HG03354 (cell line): ENCODE results near the gene PRR33.
A peak's percentile ranks its signal among the peaks of the same experiment; 100 is the strongest.

Experiments used
- ATAC-seq: cut with Tn5 transposase; IDR thresholded peaks from one replicate; pipeline ENCODE4 v1.9.1; 2021; ENCODE audit warnings: mild to moderate bottlenecking; ENCODE audit not compliant: unreplicated experiment, poor library complexity, severe bottlenecking

PRR33 gene

DNA sequence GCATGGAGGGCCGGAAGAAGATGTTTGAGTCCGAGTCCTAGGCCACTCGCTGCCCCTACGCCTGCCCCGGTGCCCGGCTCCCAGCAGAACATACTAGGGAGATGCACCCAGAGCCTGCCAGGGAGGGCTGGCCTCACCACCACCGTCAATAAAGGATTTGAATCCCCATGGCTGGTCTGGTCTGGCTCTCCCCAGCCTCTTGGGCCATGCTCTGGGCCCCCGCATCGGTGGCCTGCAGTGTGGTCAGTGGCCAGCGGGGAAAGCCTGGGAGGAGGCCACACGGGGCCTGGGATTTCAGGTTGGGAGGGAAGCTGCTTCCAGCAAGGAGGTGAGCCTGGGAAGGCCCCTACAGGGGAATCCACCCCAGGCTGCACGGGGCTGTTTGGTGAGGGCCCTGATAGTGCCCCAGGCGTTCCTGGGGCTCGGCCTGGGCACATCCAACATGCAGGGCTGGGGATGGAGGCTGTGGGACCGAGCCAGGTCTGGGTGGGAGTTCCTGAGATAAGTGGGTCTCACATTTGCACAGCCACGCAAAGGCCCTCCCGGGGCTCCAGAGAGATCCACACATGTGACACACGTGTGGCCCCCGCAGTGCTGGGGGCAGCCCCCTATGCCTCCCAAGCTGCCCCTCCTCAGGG, 50.1 kb downstream of the PRR33 start:
- ATAC-seq = no peak

- no peak for ATAC-seq
Measured at GRCh38 chr11:1840780-1841480, 50.8 kb downstream of the PRR33 start.

GRCh38 chr11:1839924-1840779, 51.5 kb downstream of the PRR33 start:
- peak; percentile 39 for ATAC-seq

- peak; percentile 4 for ATAC-seq
Measured at GRCh38 chr11:1839204-1839923, 52.3 kb downstream of the PRR33 start.

GRCh38 chr11:1838426-1839144, 53.1 kb downstream of the PRR33 start, which contains the start of gene TNNI2:
Gene TNNI2, plus strand, starts transcription at chr11:1838981. Its CDS starts 716 bp downstream, at chr11:1839697.
- ATAC-seq = no peak
